GM13976 (cell line): ENCODE measurements around the gene FOXN3.

Source experiments
- DNase-seq: peaks from one replicate; pipeline ENCODE4 v3.0.0; 2012; ENCODE audit warnings: low spot score
- CTCF ChIP-seq: IDR thresholded peaks from 2 replicates; pipeline ENCODE4 v1.5.1; 2012; ENCODE audit warnings: borderline replicate concordance, mild to moderate bottlenecking; ENCODE audit not compliant: insufficient read depth; ENCODE audit errors: extremely low read depth, missing control alignments, control extremely low read depth
- in situ Hi-C: fragments of 300-500 bp; cut with MboI; formaldehyde crosslinking; loops from one replicate; pipeline ENCODE4 v1.12.0; 2022; ENCODE audit warnings: low sequenced_read_pairs, mixed read lengths, inconsistent platforms; ENCODE audit not compliant: unreplicated experiment

Gene FOXN3

DNA sequence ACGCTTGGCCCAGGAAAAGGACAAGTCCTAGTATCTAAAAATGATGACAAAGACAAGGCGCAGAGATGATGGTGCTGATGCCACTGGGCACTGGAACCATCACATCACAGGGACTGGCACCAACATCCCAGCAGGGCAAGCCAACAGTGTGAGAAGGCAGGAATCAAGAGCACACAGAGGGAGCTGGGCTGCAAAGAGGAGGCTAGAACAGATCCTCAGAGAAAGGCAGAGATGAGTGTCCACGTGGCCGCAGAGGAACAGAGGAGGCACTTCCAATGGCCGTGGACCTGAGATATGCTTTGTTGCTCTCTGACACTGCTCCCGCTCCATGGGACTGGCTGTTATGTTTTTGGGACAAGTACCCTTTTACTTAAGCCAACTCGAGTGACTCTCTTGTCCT lies 17.9 kb downstream of the FOXN3 start:
- no peak for TF ChIP-seq CTCF
- in situ Hi-C loops = no loop called here
- no peak for DNase-seq

- in situ Hi-C loops = no loop called here
- TF ChIP-seq CTCF = no peak
- no peak for DNase-seq
Measured at GRCh38 chr14:89397569-89398230, 19.3 kb downstream of the FOXN3 start.

- in situ Hi-C loops = no loop called here
- DNase-seq = no peak
Measured at GRCh38 chr14:89394972-89395371, 22.1 kb downstream of the FOXN3 start.

GRCh38 chr14:89393222-89393745 lies 23.7 kb downstream of the FOXN3 start:
- DNase-seq = no peak
- TF ChIP-seq CTCF = no peak
- in situ Hi-C loops = no loop called here

More at GRCh38 chr14:89394972-89395371, 22.1 kb downstream of the FOXN3 start:
- no peak for TF ChIP-seq CTCF

GRCh38 chr14:89392181-89392580 lies 24.9 kb downstream of the FOXN3 start:
- TF ChIP-seq CTCF = no peak
- in situ Hi-C loops = no loop called here
- no peak for DNase-seq

GRCh38 chr14:89391556-89391955 lies 25.5 kb downstream of the FOXN3 start:
- no peak for DNase-seq
- in situ Hi-C loops = no loop called here
- no peak for TF ChIP-seq CTCF
